ENCODE measurements around the gene CFAP298.

DNA sequence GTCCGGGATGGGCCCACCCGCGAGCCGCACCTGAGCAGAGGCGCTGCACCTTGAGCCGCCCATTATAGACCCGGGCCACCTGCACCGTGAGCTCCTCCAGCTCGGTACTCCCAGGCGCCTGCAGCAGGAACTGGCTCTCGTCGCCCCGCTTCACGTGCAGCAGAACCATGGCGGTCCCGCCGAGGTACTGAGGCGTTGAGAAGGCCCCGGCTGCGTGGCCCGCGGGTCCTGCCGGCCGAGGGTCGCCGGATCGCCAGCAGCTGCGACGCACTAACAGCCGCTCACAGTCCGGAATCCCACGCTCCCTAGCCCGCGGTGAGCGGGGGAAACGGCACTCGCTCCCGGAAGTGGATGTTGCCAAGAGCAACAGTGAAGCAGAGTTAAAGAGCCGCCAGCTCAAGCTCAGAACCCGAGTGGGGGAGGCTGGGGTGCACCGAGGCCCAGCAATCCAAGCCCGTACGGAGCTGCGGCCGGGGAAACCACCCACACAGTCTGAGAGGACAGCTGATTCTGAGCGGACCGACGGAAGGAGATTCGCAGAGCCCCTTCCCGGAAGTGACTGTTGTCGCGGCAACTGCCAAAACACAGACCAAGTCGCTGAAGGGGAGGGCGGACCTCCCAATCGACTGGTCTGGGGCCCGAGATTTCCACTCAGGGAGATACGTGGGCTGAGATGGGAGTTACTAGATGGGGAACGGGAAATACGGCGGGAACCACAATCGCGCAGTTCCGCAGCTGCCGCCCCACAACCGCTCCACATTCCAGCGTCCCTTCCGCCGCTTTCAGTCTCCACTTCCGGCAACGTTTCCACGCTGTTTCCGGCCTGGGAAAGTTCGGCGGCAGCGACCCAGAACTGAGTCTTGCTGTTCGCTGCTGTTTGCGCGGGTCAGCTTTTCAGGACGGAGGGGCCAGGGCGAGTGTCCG is at the start of gene CFAP298:
- TF ChIP-seq, protein P1, sequence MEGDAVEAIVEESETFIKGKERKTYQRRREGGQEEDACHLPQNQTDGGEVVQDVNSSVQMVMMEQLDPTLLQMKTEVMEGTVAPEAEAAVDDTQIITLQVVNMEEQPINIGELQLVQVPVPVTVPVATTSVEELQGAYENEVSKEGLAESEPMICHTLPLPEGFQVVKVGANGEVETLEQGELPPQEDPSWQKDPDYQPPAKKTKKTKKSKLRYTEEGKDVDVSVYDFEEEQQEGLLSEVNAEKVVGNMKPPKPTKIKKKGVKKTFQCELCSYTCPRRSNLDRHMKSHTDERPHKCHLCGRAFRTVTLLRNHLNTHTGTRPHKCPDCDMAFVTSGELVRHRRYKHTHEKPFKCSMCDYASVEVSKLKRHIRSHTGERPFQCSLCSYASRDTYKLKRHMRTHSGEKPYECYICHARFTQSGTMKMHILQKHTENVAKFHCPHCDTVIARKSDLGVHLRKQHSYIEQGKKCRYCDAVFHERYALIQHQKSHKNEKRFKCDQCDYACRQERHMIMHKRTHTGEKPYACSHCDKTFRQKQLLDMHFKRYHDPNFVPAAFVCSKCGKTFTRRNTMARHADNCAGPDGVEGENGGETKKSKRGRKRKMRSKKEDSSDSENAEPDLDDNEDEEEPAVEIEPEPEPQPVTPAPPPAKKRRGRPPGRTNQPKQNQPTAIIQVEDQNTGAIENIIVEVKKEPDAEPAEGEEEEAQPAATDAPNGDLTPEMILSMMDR (IDR thresholded peaks at IDR 0.05), result no peak
- TF ChIP-seq POLR2A (IDR thresholded peaks at IDR 0.05) (no peak), EP300 (IDR thresholded peaks at IDR 0.05) (no peak)

Measured in ovary (tissue), 3 donors.